ENCODE data around the gene SLC16A13.

The SLC16A13 gene

DNA sequence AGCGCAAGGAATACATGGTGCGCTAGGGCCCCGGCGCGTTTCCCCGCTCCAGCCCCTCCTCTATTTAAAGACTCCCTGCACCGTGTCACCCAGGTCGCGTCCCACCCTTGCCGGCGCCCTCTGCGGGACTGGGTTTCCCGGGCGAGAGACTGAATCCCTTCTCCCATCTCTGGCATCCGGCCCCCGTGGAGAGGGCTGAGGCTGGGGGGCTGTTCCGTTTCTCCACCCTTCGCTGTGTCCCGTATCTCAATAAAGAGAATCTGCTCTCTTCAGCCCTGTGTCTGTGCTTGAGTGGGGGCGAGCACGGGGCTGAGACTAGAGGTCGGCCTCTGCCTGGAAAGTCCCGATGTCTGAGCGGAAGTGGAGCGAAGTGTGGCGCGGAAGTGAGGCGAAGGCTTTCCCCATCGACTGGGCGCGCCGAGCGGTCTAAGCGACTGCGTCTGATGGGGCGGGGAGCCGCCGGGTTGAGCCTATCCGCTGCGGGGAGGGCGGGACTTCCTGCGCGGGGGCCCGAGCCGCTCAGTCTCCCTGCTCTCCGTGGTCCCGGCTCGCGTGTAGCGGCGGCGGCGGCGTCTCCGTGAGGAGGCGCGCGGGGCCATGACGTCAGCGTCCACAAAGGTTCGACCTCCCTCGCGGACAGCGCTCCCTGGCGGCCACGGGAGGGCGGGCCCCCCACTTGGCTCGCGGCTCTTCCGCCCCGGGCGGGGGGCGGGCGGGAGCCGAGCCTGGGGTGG is 21.4 kb upstream of the SLC16A13 start:
- peak; percentile 68 to 98 (median 94) for DNase-seq

DNA sequence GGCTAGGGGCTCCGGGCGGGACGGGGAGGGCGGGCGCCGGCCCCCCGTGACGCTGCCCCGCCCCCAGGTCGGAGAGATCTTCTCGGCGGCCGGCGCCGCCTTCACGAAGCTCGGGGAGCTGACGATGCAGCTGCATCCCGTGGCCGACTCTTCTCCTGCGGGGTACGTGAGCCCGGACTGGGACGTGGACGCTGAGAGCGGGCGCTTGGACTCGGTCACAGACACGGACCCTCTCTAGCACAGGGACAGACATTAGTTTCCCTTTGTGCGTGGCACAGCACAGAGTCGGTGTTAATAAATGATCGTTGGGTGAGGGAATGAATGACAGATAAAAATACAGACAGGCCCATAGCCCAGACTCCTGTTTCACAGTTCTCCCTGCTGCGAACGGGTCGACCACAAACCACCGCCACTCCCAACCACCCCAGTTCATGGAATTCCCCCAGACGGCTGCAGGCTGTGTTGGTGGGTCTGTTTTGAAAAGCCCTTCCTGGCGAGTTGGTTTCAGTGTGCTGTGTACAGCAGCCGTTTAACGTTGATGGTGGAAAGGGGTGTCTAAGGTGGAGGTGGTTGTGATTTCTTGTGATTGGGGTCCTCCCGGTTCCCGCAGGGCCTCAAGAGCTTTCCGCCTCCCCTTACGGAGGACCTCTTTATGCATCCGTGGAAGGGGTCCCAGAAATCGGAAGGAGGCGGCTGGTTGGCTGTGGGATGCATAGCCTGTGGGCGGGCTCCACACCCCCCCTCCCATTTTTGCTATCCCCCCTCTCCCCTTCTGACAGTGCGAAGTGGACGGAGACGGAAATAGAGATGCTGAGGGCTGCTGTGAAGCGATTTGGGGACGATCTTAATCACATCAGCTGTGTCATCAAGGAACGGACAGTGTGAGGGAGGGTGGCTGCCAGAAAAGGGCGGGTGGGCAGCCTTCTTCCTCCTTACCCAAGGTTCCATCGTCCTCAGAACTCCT is 20.5 kb upstream of the SLC16A13 start:
- peak in 1 of 14 donors; percentile 77 for DNase-seq

DNA sequence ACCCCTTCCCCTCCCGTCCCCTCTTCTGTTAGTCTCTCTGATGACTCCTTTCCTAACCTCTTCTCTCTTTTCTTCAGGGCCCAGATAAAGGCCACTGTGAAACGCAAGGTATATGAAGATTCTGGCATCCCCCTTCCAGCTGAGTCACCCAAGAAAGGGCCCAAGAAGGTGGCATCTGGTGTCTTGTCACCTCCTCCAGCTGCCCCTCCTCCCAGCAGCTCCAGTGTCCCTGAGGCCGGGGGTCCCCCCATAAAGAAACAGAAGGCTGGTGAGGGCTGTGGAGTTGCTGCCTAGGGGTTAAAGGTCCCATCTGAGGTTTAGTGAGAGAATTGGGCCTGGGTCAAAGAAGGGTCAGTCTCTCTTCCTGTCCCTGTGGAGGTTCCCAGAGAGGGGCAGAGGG is 19.4 kb upstream of the SLC16A13 start:
- no peak for DNase-seq

DNA sequence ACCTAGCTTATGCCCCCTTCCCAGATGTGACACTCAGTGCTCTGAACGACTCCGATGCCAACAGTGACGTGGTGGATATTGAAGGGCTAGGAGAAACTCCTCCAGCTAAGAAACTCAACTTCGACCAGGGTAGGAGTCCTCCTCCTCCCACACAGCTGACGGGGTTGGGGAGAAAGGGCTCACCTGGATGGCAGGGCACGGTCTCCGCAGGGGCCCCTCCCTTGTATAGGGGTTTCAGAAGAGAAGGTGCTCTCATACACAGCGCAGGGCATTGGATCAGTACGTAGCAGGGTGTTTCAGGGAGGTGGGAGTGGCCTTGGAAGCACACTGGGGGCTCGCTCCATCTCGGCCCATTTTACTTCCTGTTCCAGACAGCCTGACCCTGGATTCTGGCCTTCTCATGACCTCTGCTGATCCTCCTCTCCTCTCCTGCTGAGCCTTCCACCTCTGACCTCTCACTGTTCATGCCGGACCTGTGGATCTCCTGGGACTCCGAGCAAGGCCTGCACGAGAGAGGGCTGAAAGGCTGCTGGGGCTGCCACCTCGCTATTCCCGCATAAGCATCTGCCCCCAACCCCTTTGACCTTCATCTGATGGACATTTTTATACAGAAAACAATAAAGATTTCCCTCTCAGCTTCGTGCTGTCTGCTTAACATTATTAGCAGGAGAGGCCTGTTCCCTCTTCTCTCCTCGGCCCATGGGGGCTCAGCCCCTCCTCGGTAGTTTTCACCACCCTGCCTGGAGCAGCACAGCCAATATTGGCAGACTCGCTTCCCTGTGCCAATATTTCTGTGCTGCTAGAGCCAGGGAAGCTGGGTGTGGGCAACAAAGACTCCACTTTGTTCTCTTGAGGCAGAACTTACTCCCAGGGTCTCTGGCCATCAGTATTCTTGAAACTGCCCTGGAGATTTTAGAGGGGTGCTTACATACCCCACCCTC is 18.7 kb upstream of the SLC16A13 start:
- DNase-seq, result no peak

DNA sequence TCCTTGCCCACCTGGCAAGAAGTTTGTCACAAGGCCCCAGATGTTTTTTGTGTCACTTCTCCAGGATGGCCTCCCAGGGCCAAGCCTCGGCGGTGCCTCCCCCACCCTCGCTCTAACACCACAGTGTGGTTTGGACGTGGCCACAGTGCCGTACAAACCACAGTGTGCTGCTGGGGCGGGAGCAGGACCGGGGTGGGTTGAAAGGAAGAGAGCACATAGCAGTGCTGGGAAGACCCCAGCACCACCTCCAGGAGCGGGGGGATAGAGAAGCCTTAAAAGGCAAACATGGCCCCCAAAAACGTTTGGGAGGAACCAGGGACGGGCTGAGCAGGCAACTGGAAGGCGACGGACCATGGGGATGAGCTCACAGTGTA is 18.0 kb upstream of the SLC16A13 start:
- DNase-seq, result no peak

DNA sequence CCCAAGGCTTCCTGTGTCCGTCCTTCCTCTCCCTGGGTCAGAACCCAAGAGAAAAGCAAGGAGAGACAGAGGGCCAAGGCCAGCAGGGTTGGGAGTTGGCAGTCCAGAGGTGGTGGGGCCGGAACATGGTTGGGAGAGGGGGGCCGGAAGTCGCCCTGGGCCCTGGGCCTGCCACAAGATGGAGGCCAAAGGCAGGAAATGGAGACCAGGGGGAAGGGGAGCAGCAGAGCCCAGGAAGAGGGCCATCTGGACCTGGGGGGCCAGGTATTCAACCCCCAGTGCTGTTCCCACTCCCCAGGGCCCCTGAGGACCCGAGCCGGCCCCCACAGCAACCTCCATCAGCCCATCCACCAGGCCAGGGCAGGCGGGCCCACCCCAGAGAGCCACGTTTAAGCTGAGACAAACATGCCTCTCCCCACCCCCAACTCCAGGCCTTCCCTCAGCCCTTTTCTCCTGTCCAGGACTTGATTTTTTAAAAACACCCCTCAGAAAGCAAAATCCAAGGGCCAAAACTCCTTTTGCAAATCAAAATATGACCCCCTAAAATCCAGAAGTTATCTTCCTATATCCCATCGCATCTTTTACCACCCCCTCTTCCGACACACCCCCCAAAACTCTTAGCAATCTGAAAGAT is 17.4 kb upstream of the SLC16A13 start:
- DNase-seq, result peak in 4 of 14 donors; percentile 23 to 44 (median 30)

DNA sequence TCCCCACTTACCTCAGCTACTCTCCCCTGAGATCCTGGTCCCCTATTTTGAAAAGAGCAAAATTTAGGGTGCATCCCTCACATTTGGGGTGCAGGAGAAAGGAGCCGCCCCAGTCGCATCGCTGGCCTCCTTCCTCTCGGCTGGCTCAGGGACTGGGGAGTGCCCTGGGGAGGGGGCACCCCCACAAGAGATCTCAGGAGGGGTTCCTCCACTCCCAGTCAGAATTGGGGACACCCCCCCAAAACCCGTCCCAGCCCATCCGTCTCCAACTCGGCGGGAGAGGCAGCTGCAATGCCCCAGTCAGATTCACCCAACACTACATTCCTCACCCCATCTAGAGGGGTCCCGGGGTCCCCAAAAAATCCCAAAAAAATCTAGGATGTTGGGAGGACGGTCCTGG is 16.4 kb upstream of the SLC16A13 start:
- DNase-seq, result no peak

DNA sequence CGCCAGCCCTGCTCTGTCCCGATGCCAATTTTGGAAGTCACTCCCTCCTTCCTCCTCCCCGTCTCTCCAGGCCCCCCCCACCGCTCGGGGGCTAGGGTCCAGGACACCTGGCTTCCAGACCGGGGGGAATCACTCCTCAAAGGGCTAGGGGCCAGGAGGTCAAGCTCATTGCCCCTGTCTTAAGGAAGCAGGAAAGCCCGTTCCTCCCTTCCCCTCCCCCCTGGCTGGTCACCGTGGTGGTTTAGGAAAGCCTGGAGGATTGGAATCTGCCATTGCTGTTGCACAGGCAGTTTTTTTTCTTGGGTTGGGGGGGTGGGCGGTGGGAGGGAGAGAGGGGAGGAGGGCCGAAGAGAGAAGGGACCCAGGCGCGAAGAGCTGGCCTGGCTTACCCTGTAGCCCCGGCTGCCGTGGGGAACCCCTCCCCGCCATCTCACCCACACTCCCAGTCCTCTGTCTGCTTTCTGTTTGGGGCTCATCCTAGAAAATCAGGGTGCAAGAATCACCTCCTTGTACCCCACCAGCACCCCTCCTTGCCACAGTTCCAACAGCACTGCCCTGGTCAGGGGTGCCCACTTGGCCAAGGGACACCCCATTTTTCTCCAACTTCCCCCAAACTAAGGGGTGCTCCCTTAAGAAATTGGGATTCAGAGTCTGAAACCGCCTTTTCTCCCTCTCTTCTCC is 15.8 kb upstream of the SLC16A13 start:
- peak in 7 of 14 donors; percentile 22 to 67 (median 41) for DNase-seq

DNA sequence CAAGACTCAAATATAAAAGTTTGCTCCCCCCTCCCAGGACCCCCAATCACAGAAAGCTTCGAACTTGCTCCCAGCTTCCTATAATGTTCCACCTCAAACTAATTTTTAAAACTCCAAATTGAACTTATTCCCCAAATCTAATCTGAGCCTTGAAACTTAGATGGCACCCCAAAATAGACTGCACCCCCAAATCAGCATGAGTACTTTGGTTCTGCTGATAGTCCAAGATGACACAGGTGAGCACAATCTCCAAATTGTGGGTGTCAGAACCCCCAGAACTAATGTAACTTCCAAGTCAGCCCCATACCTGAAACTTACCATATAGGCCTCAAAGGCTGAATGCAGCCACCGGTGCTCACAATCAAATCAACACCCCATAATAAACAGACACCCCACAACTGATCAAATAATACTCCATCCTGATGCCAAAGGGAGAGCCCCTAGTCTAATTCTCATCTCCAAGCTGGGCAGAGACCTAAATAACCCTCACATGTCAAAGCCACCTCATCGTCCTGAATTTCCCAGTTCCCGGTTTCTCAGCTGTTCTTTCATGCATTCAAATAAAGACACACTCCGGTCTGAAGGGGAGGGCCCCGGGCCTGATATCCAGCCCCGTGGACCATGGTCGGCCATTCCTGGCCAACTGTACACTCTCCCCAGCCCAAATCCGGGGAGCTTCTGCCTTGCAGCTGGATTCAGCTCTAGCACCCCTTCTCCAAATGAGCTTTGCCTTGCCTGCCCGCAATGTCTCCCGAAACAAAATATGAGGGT is 14.7 kb upstream of the SLC16A13 start:
- DNase-seq, result no peak

DNA sequence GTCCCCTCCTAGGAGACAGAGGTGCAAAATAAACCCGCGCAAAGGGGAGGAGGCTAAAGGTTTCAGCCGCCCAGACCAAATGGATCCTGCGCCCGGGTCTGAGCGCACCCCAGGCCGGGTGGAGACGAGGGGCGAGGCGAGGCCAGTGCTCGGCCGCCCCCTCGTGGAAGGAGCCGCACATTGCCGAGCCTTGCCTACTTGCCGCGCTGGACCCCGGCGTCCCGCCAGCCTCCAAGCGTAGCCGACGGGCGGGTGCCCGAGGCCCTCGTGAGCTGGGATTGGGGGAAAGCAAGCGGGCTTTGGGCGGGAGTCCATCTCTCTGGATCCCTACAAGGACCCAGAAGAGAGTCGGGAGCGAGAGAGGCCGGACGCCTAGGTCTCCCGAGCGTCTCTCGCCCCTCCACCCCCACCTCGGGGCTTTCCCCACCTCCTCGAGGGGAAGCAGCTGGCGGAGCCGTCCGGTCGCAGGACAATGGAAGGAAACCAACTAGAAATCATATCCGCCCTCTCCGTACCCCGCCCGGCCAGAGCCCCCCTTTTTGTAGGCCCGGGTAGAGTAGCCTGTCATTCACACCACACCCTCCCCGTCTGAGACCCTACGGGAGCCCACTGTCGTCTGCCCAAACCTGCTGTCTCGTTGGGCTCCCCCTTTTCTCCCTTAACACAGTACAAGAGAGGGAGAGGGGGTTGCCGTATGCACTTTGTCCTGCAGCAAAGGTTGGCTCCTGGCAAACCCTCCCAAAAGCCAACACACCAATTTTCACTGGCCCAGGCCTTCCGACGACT is 13.6 kb upstream of the SLC16A13 start:
- DNase-seq, result peak in 11 of 14 donors; percentile 9 to 74 (median 30)

DNA sequence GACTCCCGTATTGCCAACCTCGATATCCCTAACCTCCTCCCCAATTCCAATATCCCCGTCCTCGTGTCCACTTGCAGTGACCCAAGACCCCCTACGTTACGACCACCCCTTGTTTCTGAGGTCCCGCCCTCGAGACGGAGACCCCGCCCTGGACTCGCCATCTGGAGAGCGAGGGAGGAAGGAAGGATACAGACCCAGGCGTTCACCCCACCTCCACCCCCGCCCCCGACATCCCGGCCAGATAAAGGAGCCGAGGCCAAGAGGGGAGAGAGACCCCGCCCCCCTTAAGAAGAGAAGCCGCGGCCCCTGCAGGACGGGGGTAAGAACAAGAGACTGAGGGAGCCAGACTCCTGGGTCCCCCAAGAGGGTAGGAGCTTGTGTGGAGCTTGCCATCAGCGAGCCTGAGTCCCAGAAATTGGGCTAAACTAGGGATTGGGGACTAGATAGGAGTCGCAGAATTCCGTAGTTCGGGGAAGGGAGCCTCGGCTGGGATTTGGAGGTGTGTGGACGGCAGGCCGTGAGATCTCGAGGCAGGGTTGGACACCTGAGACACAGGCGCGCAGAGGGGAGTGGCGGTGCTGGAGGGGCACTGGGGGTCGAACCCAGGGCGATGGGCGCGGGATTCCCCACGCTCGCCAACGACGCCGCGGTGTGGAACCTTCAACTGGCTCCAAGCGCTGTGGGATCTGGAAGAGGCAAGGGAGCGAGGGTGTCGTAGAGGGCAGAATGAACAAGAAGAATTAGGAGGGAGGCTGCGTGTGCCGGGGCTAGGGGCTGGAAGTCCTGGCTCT is 12.8 kb upstream of the SLC16A13 start, which contains the start of gene BCL6B:
TSS of gene BCL6B (plus strand) at position 270 of the 791 bp plus-strand sequence. CDS start 622 bp downstream, outside the sequence.
- DNase-seq, result no peak

DNA sequence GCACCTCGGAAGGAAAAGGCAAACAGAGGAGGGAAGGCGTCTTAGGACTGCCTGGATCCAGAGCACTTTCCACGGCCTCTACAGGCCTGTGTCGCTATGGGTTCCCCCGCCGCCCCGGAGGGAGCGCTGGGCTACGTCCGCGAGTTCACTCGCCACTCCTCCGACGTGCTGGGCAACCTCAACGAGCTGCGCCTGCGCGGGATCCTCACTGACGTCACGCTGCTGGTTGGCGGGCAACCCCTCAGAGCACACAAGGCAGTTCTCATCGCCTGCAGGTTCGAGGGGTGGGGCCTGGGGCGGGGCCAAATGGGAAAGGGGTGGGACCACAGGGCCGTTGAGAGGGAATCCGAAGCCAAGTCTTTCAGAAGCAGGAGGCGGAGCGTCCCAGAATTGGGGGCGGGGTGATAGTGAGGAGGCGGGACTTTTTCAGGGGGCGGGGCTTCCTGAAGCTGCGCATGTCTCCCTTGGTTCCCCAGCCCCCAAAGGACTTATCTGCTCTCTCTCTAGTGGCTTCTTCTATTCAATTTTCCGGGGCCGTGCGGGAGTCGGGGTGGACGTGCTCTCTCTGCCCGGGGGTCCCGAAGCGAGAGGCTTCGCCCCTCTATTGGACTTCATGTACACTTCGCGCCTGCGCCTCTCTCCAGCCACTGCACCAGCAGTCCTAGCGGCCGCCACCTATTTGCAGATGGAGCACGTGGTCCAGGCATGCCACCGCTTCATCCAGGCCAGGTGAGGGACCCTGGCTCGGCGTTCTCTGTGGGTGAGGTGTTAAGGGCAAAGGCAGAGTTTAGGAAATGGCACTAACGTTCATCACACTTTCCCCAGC is 12.0 kb upstream of the SLC16A13 start:
- peak in 12 of 14 donors; percentile 21 to 76 (median 50) for DNase-seq

DNA sequence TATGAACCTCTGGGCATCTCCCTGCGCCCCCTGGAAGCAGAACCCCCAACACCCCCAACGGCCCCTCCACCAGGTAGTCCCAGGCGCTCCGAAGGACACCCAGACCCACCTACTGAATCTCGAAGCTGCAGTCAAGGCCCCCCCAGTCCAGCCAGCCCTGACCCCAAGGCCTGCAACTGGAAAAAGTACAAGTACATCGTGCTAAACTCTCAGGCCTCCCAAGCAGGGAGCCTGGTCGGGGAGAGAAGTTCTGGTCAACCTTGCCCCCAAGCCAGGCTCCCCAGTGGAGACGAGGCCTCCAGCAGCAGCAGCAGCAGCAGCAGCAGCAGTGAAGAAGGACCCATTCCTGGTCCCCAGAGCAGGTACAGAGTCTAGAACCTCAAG is 11.4 kb upstream of the SLC16A13 start:
- no peak for DNase-seq

DNA sequence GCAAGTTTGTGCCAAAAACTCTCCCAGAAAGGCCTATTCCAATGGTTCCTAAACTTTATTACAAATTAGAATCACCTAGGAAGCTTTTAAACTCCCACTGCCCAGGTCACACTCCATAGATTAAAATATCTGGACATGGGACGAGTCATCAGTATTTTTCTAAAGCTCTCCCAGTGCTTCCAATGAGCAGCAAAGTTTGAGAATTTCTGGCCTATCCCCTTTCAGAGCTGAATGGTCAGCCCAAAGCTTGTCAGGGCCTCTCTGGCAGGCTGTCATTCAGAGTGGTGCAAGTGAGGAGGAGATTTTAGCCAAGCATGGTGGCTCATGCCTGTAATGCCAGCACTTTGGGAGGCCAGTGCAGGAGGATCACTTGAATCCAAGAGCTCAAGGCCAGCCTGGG is 10.6 kb upstream of the SLC16A13 start:
- DNase-seq, result no peak

DNA sequence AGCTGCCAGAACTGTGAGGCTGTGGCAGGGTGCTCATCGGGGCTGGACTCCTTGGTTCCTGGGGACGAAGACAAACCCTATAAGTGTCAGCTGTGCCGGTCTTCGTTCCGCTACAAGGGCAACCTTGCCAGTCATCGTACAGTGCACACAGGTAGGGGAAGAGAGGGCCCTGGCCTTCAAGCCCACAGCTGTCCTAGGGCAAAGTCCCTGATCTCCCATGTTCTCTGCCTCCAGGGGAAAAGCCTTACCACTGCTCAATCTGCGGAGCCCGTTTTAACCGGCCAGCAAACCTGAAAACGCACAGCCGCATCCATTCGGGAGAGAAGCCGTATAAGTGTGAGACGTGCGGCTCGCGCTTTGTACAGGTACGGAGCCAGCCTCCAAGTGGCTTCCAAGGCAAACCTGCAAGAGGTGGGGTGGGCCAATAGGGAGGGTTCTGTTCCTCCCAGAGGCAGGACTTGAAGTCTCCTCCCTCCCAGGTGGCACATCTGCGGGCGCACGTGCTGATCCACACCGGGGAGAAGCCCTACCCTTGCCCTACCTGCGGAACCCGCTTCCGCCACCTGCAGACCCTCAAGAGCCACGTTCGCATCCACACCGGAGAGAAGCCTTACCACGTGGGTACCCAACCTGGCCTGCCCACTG is 9.2 kb upstream of the SLC16A13 start:
- no peak for DNase-seq

DNA sequence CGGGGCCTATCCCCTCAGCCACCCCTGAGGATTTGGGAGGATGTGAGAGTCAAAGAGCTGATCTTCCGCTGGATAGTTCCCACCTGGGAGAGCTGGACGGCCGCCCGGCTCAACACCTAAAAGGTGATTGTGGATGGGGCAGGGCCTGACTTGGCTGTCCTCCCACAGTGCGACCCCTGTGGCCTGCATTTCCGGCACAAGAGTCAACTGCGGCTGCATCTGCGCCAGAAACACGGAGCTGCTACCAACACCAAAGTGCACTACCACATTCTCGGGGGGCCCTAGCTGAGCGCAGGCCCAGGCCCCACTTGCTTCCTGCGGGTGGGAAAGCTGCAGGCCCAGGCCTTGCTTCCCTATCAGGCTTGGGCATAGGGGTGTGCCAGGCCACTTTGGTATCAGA is 8.5 kb upstream of the SLC16A13 start:
- no peak for DNase-seq

DNA sequence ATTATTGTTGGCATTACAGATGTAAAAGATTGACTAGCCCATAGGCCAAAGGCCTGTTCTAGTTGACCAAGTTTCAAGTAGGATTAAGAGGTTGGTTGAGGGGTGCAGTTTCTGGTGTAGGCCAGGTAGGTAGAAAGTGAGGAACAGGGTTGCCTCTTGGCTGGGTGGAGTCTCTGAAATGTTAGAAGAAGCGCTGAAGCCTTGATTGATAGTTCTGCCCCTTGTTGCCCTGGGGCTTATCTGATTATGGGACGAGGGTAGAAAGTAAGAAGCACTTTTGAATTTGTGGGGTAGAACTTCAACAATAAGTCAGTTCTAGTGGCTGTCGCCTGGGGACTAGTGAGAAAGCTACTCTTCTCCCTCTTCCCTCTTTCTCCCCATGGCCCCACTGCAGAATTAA is 6.7 kb upstream of the SLC16A13 start:
- DNase-seq, result no peak
